ENCODE results near the gene ZBTB20.

- TF ChIP-seq EZH2phosphoT487 (conservative IDR thresholded peaks at IDR 0.05; ENCODE audit: low read length) (no peak), CTCF (IDR thresholded peaks at IDR 0.05; ENCODE audit: insufficient read depth, low read length, poor library complexity, severe bottlenecking) (no peak)
Observed at GRCh38 chr3:114440700-114441099, 706.4 kb downstream of the ZBTB20 start.

Data from SU-DHL-6 (cell line).